AG10803 (cell line): ENCODE data around the gene OR51E2.

Experiments
- DNase-seq: peaks from one replicate; pipeline ENCODE4 v3.0.0; 2010; ENCODE audit warnings: low read depth
- H3K4me3 ChIP-seq: 2 replicates; pipeline ENCODE4 v1.5.1; 2011; ENCODE audit warnings: mild to moderate bottlenecking, low read length, control low read depth
- CTCF ChIP-seq: conservative IDR thresholded peaks from 2 replicates; pipeline ENCODE4 v1.5.1; 2011; ENCODE audit warnings: mild to moderate bottlenecking, low read length, control low read depth, inconsistent platforms

Gene OR51E2

GRCh38 chr11:4664183-4664582, 33.5 kb downstream of the OR51E2 start:
- TF ChIP-seq CTCF, result no peak
- DNase-seq, result no peak
- no peak overlapping the region for H3K4me3 ChIP-seq

GRCh38 chr11:4662876-4663275, 34.8 kb downstream of the OR51E2 start:
- H3K4me3 ChIP-seq, result no peak overlapping the region
- DNase-seq, result no peak
- no peak for TF ChIP-seq CTCF

GRCh38 chr11:4658629-4659445, 38.8 kb downstream of the OR51E2 start:
- H3K4me3 ChIP-seq, result no peak overlapping the region
- no peak for TF ChIP-seq CTCF
- DNase-seq, result no peak

- no peak for DNase-seq
- no peak overlapping the region for H3K4me3 ChIP-seq
- no peak for TF ChIP-seq CTCF
Observed at GRCh38 chr11:4654635-4655369, 42.9 kb downstream of the OR51E2 start.

GRCh38 chr11:4647766-4648165, 49.9 kb downstream of the OR51E2 start:
- no peak overlapping the region for H3K4me3 ChIP-seq
- TF ChIP-seq CTCF, result no peak
- DNase-seq, result no peak

- TF ChIP-seq CTCF, result no peak
- no peak overlapping the region for H3K4me3 ChIP-seq
- DNase-seq, result no peak
Observed at GRCh38 chr11:4645974-4646373, 51.7 kb downstream of the OR51E2 start.

- no peak for TF ChIP-seq CTCF
- no peak overlapping the region for H3K4me3 ChIP-seq
Observed at GRCh38 chr11:4644233-4644632, 53.4 kb downstream of the OR51E2 start.

More at GRCh38 chr11:4644233-4644632, 53.4 kb downstream of the OR51E2 start:
- no peak for DNase-seq
